Fibroblast of the aortic adventitia (primary cell): ENCODE measurements around the gene MAPK1IP1L. TPM values are rescaled to one million over a fixed set of nuclear protein-coding genes. Genes with fewer than 3 reads are reported as not detected.

Experiments used
- DNase-seq: peaks from one replicate; pipeline ENCODE4 v3.0.0-alpha.2; 2010; ENCODE audit warnings: low read depth
- H3K4me3 ChIP-seq: 2 replicates; pipeline ENCODE4 v1.5.1; 2011; ENCODE audit warnings: low read depth, mild to moderate bottlenecking, control low read depth, low read length, moderate library complexity
- CTCF ChIP-seq: IDR thresholded peaks from 2 replicates; pipeline ENCODE4 v1.5.1; 2011; ENCODE audit warnings: mild to moderate bottlenecking, low read length, control low read depth, inconsistent platforms; ENCODE audit not compliant: insufficient read depth
- total RNA-seq: library from RNA; depleted of rRNA; stranded (reverse); fragments of >200 nt; gene quantifications from 2 replicates; pipeline ENCODE4 v1.2.3, GENCODE V29; 2012; ENCODE audit warnings: low replicate concordance

MAPK1IP1L gene
- total RNA-seq, 1 donor: 71.8 TPM

GRCh38 chr14:55094292-55095157 lies 43.1 kb downstream of the MAPK1IP1L start:
- DNase-seq: no peak
- TF ChIP-seq CTCF: no peak
- no peak overlapping the region for H3K4me3 ChIP-seq

GRCh38 chr14:55097881-55098560 lies 46.6 kb downstream of the MAPK1IP1L start:
- DNase-seq: no peak
- no peak overlapping the region for H3K4me3 ChIP-seq
- TF ChIP-seq CTCF: no peak

GRCh38 chr14:55098561-55098898 lies 47.1 kb downstream of the MAPK1IP1L start:
- no peak for TF ChIP-seq CTCF
- DNase-seq: no peak
- H3K4me3 ChIP-seq: no peak overlapping the region

- no peak for TF ChIP-seq CTCF
- H3K4me3 ChIP-seq: no peak overlapping the region
- peak; percentile 95 for DNase-seq
Measured at GRCh38 chr14:55099756-55100155, 48.3 kb downstream of the MAPK1IP1L start.

GRCh38 chr14:55101698-55102097 lies 50.3 kb downstream of the MAPK1IP1L start:
- DNase-seq: no peak
- H3K4me3 ChIP-seq: no peak overlapping the region
- TF ChIP-seq CTCF: no peak

GRCh38 chr14:55102141-55102621 lies 50.7 kb downstream of the MAPK1IP1L start:
- no peak overlapping the region for H3K4me3 ChIP-seq
- TF ChIP-seq CTCF: no peak
- DNase-seq: peak; percentile 100
